Epithelial cell of esophagus (primary cell): ENCODE results near the gene RNF113B.

Experiments
- DNase-seq: peaks from one replicate; pipeline ENCODE4 v3.0.0; 2010; ENCODE audit warnings: low read depth
- H3K4me3 ChIP-seq: 2 replicates; pipeline ENCODE4 v1.5.1; 2011; ENCODE audit warnings: mild to moderate bottlenecking, low read length, control low read depth
- TF ChIP-seq, protein P1 (sequence below): IDR thresholded peaks from 2 replicates; pipeline ENCODE4 v1.5.1; 2011; ENCODE audit warnings: low read depth, mild to moderate bottlenecking, low read length, control low read depth, inconsistent platforms; ENCODE audit not compliant: insufficient read depth; ENCODE audit errors: missing control alignments

Gene RNF113B

DNA sequence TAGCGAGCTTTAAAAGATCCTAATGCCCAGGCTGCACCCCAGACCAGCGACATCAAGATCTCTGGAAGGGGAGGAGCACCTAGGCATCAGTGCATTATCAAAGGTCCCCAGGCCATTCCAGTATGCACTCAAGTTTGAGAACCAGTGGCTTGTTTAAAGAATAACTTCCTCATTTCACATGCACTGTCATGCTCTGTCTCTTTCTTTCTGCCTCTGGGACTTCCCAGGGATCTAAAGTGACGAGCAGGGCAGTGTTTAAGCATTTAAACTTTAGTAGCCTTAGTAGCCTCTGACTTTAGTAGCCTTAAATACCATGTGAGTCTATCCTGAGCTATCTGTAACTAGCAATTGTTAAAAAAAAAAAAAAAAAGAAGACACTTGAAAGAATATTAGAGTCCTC, 43.1 kb downstream of the RNF113B start:
- DNase-seq: no peak
- no peak overlapping the region for H3K4me3 ChIP-seq
- TF ChIP-seq, protein P1, sequence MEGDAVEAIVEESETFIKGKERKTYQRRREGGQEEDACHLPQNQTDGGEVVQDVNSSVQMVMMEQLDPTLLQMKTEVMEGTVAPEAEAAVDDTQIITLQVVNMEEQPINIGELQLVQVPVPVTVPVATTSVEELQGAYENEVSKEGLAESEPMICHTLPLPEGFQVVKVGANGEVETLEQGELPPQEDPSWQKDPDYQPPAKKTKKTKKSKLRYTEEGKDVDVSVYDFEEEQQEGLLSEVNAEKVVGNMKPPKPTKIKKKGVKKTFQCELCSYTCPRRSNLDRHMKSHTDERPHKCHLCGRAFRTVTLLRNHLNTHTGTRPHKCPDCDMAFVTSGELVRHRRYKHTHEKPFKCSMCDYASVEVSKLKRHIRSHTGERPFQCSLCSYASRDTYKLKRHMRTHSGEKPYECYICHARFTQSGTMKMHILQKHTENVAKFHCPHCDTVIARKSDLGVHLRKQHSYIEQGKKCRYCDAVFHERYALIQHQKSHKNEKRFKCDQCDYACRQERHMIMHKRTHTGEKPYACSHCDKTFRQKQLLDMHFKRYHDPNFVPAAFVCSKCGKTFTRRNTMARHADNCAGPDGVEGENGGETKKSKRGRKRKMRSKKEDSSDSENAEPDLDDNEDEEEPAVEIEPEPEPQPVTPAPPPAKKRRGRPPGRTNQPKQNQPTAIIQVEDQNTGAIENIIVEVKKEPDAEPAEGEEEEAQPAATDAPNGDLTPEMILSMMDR: no peak

DNA sequence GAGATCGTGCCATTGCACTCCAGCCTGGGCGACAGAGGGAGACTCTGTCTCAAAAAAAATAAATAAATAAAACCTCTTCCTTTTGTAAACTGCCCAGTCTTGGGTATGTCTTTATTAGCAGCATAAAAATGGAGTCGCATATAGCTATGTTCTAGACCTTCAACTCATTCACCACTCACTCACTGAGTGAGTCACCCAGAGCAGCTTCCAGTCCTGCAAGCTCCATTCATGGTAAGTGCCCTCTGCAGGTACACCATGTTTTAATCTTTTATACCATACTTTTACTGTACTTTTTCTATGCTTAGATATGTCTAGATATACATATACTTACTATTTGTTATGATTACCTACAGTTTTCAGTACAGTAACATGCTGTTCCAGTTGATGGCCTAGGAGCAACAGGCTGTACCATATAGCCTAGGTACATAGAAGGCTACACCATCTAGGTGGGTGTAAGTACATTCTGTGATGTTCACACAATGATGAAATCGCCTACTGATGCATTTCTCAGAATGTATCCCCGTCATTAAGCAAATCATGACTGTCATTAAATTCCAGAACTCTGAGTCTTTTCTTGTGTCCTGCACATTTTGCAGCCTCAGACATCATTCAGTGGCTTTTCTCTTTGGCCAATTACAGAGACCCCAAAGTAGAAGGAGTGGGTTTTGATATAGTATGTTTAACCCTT, 47.9 kb downstream of the RNF113B start:
- H3K4me3 ChIP-seq: no peak overlapping the region
- TF ChIP-seq, protein P1: peak; percentile 18
- DNase-seq: peak; percentile 74
